Activated CD8-positive, alpha-beta T cell treated with anti-CD3 and anti-CD28 coated beads, Interleukin-2, amount 10 ng/mL, durations not matched to agents 7 days and 5 days (primary cell): ENCODE data around the gene VWA2. TPM values are rescaled to one million over a fixed set of nuclear protein-coding genes. Genes with fewer than 3 reads are reported as not detected.

Experiments
- ATAC-seq: fragments of 150-1000 bp; cut with Tn5 transposase; one replicate; pipeline ENCODE4 v1.10.0; 2021; ENCODE audit warnings: moderate library complexity
- CTCF ChIA-PET: fragments of 350-600 bp; sonication (Branson Sonifier 250); formaldehyde crosslinking; loops from one replicate; lab custom pipeline; 2021; ENCODE audit warnings: antibody characterized with exemption; lab: Charles Lee
- POLR2A ChIA-PET: fragments of 350-600 bp; sonication (Branson Sonifier 250); formaldehyde crosslinking; loops from one replicate; lab custom pipeline; 2021; ENCODE audit warnings: antibody characterized with exemption; lab: Charles Lee
- DNase-seq: peaks from one replicate; pipeline ENCODE4 v3.0.0-alpha.2; 2020
- H3K27ac Mint-ChIP-seq: one replicate; pipeline ENCODE4 v1.8.0; 2021; ENCODE audit warnings: mild to moderate bottlenecking, mixed read lengths
- H3K27me3 Mint-ChIP-seq: one replicate; pipeline ENCODE4 v1.8.0; 2021; ENCODE audit warnings: low read depth, mixed read lengths
- H3K36me3 Mint-ChIP-seq: one replicate; pipeline ENCODE4 v1.8.0; 2021; ENCODE audit warnings: low read depth, mixed read lengths
- H3K4me1 Mint-ChIP-seq: one replicate; pipeline ENCODE4 v1.8.0; 2021; ENCODE audit warnings: low read depth, mixed read lengths
- H3K4me3 Mint-ChIP-seq: one replicate; pipeline ENCODE4 v1.8.0; 2021; ENCODE audit warnings: mild to moderate bottlenecking, mixed read lengths
- H3K9me3 Mint-ChIP-seq: one replicate; pipeline ENCODE4 v1.8.0; 2022; ENCODE audit warnings: mixed read lengths; ENCODE audit not compliant: insufficient read depth
- total RNA-seq, 2 experiments: library from RNA; stranded (reverse); gene quantifications; one replicate each; pipeline ENCODE4 v1.2.3, GENCODE V29; 2021

Gene VWA2
- total RNA-seq, 2 experiments from 2014 or later: not detected

DNA sequence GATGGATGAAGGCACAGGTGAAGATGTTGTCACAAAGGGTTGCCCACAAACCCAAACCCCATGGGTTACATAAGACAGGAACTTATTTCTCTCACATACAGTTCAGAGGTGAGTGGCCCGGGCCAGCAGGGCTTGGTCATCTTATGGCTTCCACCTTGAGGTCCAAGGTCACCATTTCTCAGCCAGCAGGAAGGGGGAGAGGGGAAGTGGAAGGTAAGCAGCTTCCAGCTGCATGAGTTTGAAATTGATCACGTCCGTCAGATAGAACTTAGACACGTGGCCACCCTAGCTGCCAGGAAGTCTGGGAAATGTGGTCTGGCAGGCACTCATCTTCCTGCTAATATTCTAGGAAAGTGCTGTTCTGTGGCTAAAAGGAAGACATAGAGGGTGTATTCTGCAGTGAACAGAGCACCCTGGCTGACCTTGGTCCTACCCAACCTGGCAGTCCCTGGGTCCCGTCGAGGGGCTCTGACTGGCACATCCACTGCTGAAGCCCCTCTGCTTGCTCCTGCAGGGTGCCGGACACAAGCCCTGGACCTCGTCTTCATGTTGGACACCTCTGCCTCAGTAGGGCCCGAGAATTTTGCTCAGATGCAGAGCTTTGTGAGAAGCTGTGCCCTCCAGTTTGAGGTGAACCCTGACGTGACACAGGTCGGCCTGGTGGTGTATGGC is 49.5 kb downstream of the VWA2 start:
- Mint-ChIP-seq H3K27me3 (peaks cover 2% of the 10 kb centered on the region), H3K27ac (no peak overlapping the region), H3K4me1 (peaks cover 12% of the 10 kb centered on the region), H3K4me3 (no peak overlapping the region), H3K36me3 (no peaks in the 10 kb centered on the region), H3K9me3 (no peaks in the 10 kb centered on the region)
- POLR2A ChIA-PET: no interaction called here
- ATAC-seq (no peak), DNase-seq (no peak)
- CTCF ChIA-PET: no interaction called here

DNA sequence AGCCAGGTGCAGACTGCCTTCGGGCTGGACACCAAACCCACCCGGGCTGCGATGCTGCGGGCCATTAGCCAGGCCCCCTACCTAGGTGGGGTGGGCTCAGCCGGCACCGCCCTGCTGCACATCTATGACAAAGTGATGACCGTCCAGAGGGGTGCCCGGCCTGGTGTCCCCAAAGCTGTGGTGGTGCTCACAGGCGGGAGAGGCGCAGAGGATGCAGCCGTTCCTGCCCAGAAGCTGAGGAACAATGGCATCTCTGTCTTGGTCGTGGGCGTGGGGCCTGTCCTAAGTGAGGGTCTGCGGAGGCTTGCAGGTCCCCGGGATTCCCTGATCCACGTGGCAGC is 50.0 kb downstream of the VWA2 start:
- H3K4me3 Mint-ChIP-seq: no peak overlapping the region
- peaks cover 12% of the 10 kb centered on the region for H3K4me1 Mint-ChIP-seq
- no peaks in the 10 kb centered on the region for H3K9me3 Mint-ChIP-seq
- DNase-seq (no peak), ATAC-seq (no peak)
- H3K36me3 Mint-ChIP-seq: no peaks in the 10 kb centered on the region
- no peak overlapping the region for H3K27ac Mint-ChIP-seq
- POLR2A ChIA-PET: no interaction called here
- CTCF ChIA-PET: no interaction called here
- H3K27me3 Mint-ChIP-seq: peaks cover 2% of the 10 kb centered on the region

DNA sequence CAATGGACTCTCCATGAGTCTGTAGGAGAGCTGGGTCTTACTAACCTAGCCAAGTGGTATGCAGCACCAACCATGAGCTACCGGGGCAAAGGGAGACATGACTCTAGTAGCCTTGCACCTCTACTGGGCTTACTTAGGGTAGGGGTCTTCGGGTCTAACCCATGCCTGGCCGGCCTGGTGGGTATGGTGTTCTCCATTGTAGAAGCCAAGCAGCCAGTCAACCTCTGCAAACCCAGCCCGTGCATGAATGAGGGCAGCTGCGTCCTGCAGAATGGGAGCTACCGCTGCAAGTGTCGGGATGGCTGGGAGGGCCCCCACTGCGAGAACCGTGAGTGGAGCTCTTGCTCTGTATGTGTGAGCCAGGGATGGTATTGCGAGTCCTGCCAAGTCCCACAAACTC is 51.0 kb downstream of the VWA2 start:
- DNase-seq: no peak
- POLR2A ChIA-PET: no interaction called here
- H3K27me3 Mint-ChIP-seq: peaks cover 2% of the 10 kb centered on the region
- peaks cover 5% of the 10 kb centered on the region for H3K36me3 Mint-ChIP-seq
- peaks cover 7% of the 10 kb centered on the region for H3K9me3 Mint-ChIP-seq
- no peak overlapping the region for H3K4me3 Mint-ChIP-seq
- peaks cover 12% of the 10 kb centered on the region for H3K4me1 Mint-ChIP-seq
- no peak overlapping the region for H3K27ac Mint-ChIP-seq
- no peak for ATAC-seq
- CTCF ChIA-PET: interaction anchor here (0.9 kb wide), 1 partner anchor 14 kb away, joined by 5 read pairs; no protein-coding TSS in a partner anchor

DNA sequence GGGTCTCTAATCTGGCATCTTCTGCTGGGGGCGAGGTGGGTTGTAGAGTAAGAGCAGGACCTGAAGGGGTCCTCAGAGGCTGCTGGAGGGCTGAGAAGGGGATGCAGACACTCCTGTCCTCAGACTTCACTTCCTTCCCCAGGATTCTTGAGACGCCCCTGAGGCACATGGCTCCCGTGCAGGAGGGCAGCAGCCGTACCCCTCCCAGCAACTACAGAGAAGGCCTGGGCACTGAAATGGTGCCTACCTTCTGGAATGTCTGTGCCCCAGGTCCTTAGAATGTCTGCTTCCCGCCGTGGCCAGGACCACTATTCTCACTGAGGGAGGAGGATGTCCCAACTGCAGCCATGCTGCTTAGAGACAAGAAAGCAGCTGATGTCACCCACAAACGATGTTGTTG is 52.0 kb downstream of the VWA2 start:
- no peak for ATAC-seq
- CTCF ChIA-PET: interaction anchor here (0.8 kb wide), 1 partner anchor 13 kb away, joined by 3 read pairs; no protein-coding TSS in a partner anchor

DNA sequence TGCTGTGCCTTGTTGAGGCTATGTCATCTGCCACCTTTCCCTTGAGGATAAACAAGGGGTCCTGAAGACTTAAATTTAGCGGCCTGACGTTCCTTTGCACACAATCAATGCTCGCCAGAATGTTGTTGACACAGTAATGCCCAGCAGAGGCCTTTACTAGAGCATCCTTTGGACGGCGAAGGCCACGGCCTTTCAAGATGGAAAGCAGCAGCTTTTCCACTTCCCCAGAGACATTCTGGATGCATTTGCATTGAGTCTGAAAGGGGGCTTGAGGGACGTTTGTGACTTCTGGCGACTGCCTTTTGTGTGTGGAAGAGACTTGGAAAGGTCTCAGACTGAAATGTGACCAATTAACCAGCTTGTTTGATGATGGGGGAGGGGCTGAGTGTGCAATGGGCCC is 52.5 kb downstream of the VWA2 start:
- Mint-ChIP-seq H3K27me3 (peaks cover 2% of the 10 kb centered on the region), H3K4me1 (peaks cover 12% of the 10 kb centered on the region), H3K4me3 (no peak overlapping the region), H3K36me3 (peaks cover 20% of the 10 kb centered on the region), H3K9me3 (peaks cover 21% of the 10 kb centered on the region), H3K27ac (no peak overlapping the region)
- ATAC-seq (no peak), DNase-seq (no peak)
- ChIA-PET CTCF (interaction anchor here (0.8 kb wide), 1 partner anchor 12 kb away, joined by 3 read pairs; no protein-coding TSS in a partner anchor), POLR2A (no interaction called here)

More for the DNA sequence above, 52.0 kb downstream of the VWA2 start:
- H3K27ac Mint-ChIP-seq: no peak overlapping the region
- H3K4me3 Mint-ChIP-seq: no peak overlapping the region
- H3K4me1 Mint-ChIP-seq: peaks cover 12% of the 10 kb centered on the region
- peaks cover 16% of the 10 kb centered on the region for H3K36me3 Mint-ChIP-seq
- peaks cover 2% of the 10 kb centered on the region for H3K27me3 Mint-ChIP-seq
- POLR2A ChIA-PET: no interaction called here
- H3K9me3 Mint-ChIP-seq: peaks cover 16% of the 10 kb centered on the region
- no peak for DNase-seq

DNA sequence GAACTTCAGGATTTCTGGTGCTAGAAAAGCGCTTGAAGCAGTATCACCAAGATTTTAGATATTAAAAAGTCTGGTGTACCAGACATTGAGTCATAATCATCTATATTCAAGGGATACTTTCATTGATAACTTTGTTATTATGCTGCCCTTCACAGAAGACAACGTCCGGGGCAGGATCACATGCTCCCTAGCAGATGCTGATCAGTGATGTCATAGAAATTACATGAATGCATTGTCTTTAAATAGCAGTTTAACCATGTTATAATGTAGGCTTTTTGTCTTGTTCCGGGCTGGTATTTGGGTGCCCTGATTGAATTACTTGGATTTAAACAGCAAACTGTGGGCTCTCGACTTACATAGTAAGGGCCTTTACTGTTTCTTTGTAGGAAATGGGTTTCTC is 54.0 kb downstream of the VWA2 start:
- no peak for ATAC-seq
- POLR2A ChIA-PET: no interaction called here
- CTCF ChIA-PET: no interaction called here
- no peak for DNase-seq
- Mint-ChIP-seq H3K36me3 (peaks cover 33% of the 10 kb centered on the region), H3K4me1 (peaks cover 11% of the 10 kb centered on the region), H3K4me3 (no peak overlapping the region), H3K27me3 (no peaks in the 10 kb centered on the region), H3K27ac (no peak overlapping the region), H3K9me3 (peaks cover 21% of the 10 kb centered on the region)

DNA sequence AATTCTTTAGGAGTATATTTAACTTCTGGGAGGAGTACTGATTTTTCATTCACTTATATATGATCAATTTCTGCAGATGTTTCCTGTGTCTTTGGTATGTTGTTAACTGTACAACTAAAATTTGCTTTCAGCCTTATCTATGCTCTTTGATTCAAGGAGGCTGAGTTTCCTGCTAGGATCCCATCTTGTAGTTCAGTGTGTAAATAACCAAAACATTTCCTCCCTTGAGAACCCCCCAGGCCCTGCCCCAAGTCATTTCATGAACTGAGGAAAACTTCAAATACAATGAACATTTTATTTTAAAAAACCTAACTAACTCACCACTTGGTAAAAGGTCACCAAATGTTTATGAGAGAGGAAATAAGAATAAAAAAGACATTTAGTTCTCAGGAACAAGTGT is 55.5 kb downstream of the VWA2 start:
- peaks cover 36% of the 10 kb centered on the region for H3K36me3 Mint-ChIP-seq
- POLR2A ChIA-PET: no interaction called here
- no peak for DNase-seq
- H3K27me3 Mint-ChIP-seq: no peaks in the 10 kb centered on the region
- CTCF ChIA-PET: interaction anchor here (1.0 kb wide), 1 partner anchor 9 kb away, joined by 4 read pairs; no protein-coding TSS in a partner anchor
- no peak overlapping the region for H3K4me3 Mint-ChIP-seq
- H3K9me3 Mint-ChIP-seq: peaks cover 21% of the 10 kb centered on the region
- ATAC-seq: no peak
- no peak overlapping the region for H3K27ac Mint-ChIP-seq
- peaks cover under 1% of the 10 kb centered on the region for H3K4me1 Mint-ChIP-seq

DNA sequence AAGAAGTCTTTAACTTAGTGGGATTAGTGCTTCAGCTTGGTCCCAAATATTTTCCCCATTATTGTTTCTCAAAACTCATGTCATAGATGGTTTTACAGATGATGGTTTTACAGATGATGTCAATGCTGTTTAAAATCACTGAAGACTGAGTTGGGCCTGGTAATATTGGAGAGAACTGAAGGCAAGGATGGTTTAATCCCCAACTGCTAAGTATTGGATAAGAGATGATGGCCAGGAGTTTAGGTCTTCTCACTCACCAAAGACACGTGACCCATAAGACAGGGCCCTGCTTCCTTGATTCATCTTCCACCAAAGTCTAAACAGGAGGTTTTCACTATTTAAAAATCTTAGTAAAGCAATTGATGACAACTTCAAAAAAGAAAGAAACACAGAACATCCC is 56.3 kb downstream of the VWA2 start:
- DNase-seq (no peak), ATAC-seq (no peak)
- H3K27ac Mint-ChIP-seq: no peak overlapping the region
- no peak overlapping the region for H3K4me3 Mint-ChIP-seq
- H3K36me3 Mint-ChIP-seq: peaks cover 37% of the 10 kb centered on the region
- H3K27me3 Mint-ChIP-seq: no peaks in the 10 kb centered on the region
- CTCF ChIA-PET: interaction anchor here (1.3 kb wide), 1 partner anchor 9 kb away, joined by 4 read pairs; no protein-coding TSS in a partner anchor
- peaks cover 21% of the 10 kb centered on the region for H3K9me3 Mint-ChIP-seq
- no peaks in the 10 kb centered on the region for H3K4me1 Mint-ChIP-seq
- POLR2A ChIA-PET: no interaction called here

DNA sequence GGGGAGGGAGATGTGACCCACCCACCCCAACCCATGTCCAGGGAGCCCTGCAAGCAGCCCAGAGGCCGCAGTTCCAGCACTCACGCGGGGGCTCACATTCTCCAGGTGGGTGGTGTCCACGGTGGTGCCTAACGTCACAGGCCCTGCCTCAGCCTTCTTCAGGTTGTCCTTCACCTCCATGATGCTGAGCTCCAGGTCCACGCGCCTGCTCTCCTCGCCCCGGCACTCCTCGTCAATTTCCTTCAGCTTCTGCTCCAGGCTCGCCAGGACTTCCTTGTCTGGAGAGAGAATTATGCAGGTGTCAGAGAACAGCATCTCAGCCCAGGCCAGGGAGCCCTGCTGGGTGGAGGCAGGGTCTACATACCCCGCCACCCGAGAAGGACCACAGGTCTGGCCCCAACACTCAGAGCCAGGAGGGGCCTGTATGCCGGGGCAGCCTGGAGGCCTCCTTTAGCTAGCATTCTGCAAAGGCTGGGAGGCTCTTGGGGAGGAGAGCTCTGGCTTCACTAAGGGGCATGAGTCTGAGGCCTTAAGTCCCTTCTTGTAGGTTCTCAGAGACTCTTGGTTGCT is 58.2 kb downstream of the VWA2 start:
- ChIA-PET CTCF (no interaction called here), POLR2A (no interaction called here)
- Mint-ChIP-seq H3K36me3 (peaks cover 37% of the 10 kb centered on the region), H3K27ac (no peak overlapping the region), H3K4me3 (no peak overlapping the region), H3K27me3 (no peaks in the 10 kb centered on the region), H3K4me1 (no peaks in the 10 kb centered on the region), H3K9me3 (peaks cover 21% of the 10 kb centered on the region)
- no peak for ATAC-seq
- DNase-seq: no peak

DNA sequence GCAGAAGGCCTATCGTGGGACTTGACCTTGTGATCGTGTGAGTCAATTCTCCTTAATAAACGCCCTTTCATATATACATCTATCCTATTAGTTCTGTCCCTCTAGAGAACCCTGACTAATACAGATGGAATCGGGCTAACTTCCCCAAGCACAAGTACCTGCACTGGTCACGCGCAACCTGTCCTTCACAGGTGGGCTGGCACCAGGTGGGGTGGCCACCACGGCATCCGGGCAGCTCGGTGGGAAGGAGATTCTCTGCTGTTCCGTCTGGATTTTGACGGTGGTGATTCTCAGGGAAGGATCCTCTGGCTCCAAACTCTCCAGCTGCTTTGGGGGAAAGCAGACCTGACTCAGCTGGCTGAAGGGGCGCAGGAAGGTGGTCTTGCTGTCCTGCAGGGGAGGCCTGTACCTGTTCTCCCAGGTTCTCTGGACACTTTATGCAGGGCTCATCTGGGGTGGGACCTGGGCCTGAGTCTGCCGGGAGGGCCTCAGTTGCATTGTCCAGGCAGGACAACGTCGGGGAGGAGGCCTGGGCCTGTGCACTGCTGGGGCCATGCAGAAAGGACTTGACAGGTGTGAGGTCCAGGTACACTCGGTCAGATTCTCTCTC is 61.1 kb downstream of the VWA2 start:
- ChIA-PET CTCF (no interaction called here), POLR2A (no interaction called here)
- DNase-seq (no peak), ATAC-seq (no peak)
- Mint-ChIP-seq H3K27ac (no peak overlapping the region), H3K4me1 (peaks cover 13% of the 10 kb centered on the region), H3K27me3 (no peaks in the 10 kb centered on the region), H3K36me3 (peaks cover 30% of the 10 kb centered on the region), H3K9me3 (peaks cover 13% of the 10 kb centered on the region), H3K4me3 (no peak overlapping the region)

DNA sequence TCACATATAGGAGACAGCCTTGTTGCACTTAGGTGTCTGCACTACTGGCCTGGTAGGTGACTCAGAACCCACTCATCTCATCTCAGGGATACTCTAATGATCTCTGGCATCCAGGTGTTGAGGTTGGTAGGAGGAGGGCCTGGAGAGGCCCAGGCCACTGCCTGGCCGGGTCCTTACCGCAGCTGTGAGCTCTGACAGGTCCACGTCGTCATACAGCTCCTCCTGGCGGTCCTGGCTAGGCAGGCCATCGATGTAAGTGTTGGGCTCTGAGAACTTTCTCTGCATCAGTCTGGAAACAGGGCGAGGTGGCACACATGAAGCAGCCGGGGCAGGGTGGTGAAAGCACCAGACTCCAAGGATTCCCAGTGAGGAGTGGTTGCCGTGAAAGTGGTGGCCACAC is 62.1 kb downstream of the VWA2 start:
- no peak for ATAC-seq
- CTCF ChIA-PET: no interaction called here
- H3K4me3 Mint-ChIP-seq: no peak overlapping the region

More for the DNA sequence above, 62.1 kb downstream of the VWA2 start:
- no peak for DNase-seq
- POLR2A ChIA-PET: no interaction called here
- Mint-ChIP-seq H3K9me3 (peaks cover 4% of the 10 kb centered on the region), H3K36me3 (peaks cover 20% of the 10 kb centered on the region), H3K27ac (no peak overlapping the region), H3K4me1 (peaks cover 13% of the 10 kb centered on the region), H3K27me3 (no peaks in the 10 kb centered on the region)
